K562 (cell line): ENCODE results near the gene SRMS. TPM values are rescaled to one million over a fixed set of nuclear protein-coding genes. Genes with fewer than 3 reads are reported as not detected.

Experiments used
- ATF1 ChIP-seq, 2 experiments: fragments of 450-650 bp in 1 of 2; IDR thresholded peaks; 2 replicates each; pipeline ENCODE4 v1.6.1; 2016; ENCODE audit warnings: missing compliant biosample characterization in 1 of 2, missing genetic modification characterization in 1 of 2
- ATF3 ChIP-seq, 2 experiments: fragments of 450-650 bp in 1 of 2; sonication (generic) in 1 of 2; formaldehyde crosslinking in 1 of 2; IDR thresholded peaks in 1 of 2; conservative IDR thresholded peaks in 1 of 2; 2 replicates each; pipeline versions ENCODE4 v1.6.1 to v1.8.1; 2016 to 2023; ENCODE audit warnings: mild to moderate bottlenecking in 2 of 2, moderate library complexity in 2 of 2, inconsistent platforms in 1 of 2, missing genetic modification reagents in 1 of 2
- ATF7 ChIP-seq: fragments of 450-650 bp; IDR thresholded peaks from 2 replicates; pipeline ENCODE4 v1.7.1; 2014; ENCODE audit warnings: mild to moderate bottlenecking, moderate library complexity
- BCOR ChIP-seq: fragments of 450-650 bp; IDR thresholded peaks from 2 replicates; pipeline ENCODE4 v1.6.1; 2016
- CBFA2T3 ChIP-seq: fragments of 450-650 bp; IDR thresholded peaks from 2 replicates; pipeline ENCODE4 v1.6.1; 2017
- CHD1 ChIP-seq: fragments of 200-600 bp; sonication (generic); IDR thresholded peaks from one replicate; pipeline ENCODE4 v1.6.1; 2012; ENCODE audit warnings: mild to moderate bottlenecking, moderate library complexity, low read length, inconsistent platforms
- CREB1 ChIP-seq, 2 experiments: sonication (generic) in 1 of 2; formaldehyde crosslinking in 1 of 2; IDR thresholded peaks; 2 replicates each; pipeline versions ENCODE4 v1.6.1 to v1.8.0; 2012 to 2022; ENCODE audit warnings: inconsistent platforms in 1 of 2, mild to moderate bottlenecking in 1 of 2, missing genetic modification reagents in 1 of 2, moderate library complexity in 1 of 2
- CREM ChIP-seq: IDR thresholded peaks from 2 replicates; pipeline ENCODE4 v1.6.1; 2014; ENCODE audit warnings: antibody characterized with exemption, low read depth
- JUN ChIP-seq, 2 experiments: sonication (generic) in 1 of 2; formaldehyde crosslinking in 1 of 2; IDR thresholded peaks; 2 replicates each; pipeline versions ENCODE4 v1.6.1 to v1.8.0; 2012 to 2022; ENCODE audit warnings: borderline replicate concordance in 2 of 2, mild to moderate bottlenecking in 2 of 2, improper control_type of control experiment in 1 of 2, low read depth in 1 of 2, low read length in 1 of 2, missing genetic modification reagents in 1 of 2
- JUND ChIP-seq, 2 experiments: IDR thresholded peaks; 2 replicates in 1 of 2; 3 replicates in 1 of 2; pipeline ENCODE4 v1.6.1; 2011; ENCODE audit warnings: borderline replicate concordance in 2 of 2, low read depth in 2 of 2, low read length in 2 of 2, improper control_type of control experiment in 1 of 2, missing biosample characterization in 1 of 2, missing genetic modification characterization in 1 of 2, missing genetic modification reagents in 1 of 2
- KDM1A ChIP-seq, 2 experiments: fragments of 450-650 bp; IDR thresholded peaks; 2 replicates each; pipeline ENCODE4 v1.6.1; 2016; ENCODE audit warnings: mild to moderate bottlenecking in 2 of 2
- MEF2D ChIP-seq: conservative IDR thresholded peaks from 2 replicates; pipeline ENCODE4 v1.6.1; 2016; ENCODE audit warnings: low read depth, missing genetic modification characterization, missing compliant biosample characterization
- NFYB ChIP-seq: IDR thresholded peaks from 2 replicates; pipeline ENCODE4 v1.6.1; 2011; ENCODE audit warnings: mild to moderate bottlenecking, moderate library complexity; ENCODE audit not compliant: insufficient read length; ENCODE audit errors: extremely low read depth
- PTBP1 ChIP-seq: fragments of 200-400 bp; formaldehyde crosslinking; IDR thresholded peaks from 2 replicates; pipeline ENCODE4 v1.6.1; 2017; ENCODE audit warnings: low read depth, low read length
- SMAD4 ChIP-seq: fragments of 250-450 bp; sonication (Bioruptor Pico); conservative IDR thresholded peaks from 2 replicates; pipeline ENCODE4 v1.8.0; 2021; ENCODE audit warnings: inconsistent platforms, mild to moderate bottlenecking, moderate library complexity
- SMARCA4 ChIP-seq: fragments of 450-650 bp; IDR thresholded peaks from 2 replicates; pipeline ENCODE4 v1.6.1; 2016
- ZBTB7A ChIP-seq: IDR thresholded peaks from 2 replicates; pipeline ENCODE4 v1.6.1; 2011; ENCODE audit warnings: low read depth, mild to moderate bottlenecking, low read length, moderate library complexity, borderline replicate concordance; ENCODE audit not compliant: control insufficient read depth
- ZFP36 ChIP-seq: fragments of 150-350 bp; IDR thresholded peaks from 2 replicates; pipeline ENCODE4 v1.6.1; 2018; ENCODE audit warnings: low read length, low read depth; ENCODE audit not compliant: partially characterized antibody
- polyA plus RNA-seq, 8 experiments: library from polyadenylated mRNA; depleted of rRNA in 4 of 8; stranded (reverse) in 5 of 8; unstranded in 3 of 8; fragments of >200 nt; fragmentation: Nextera tagmentation in 2 of 8; fragmentation: Illumina TruSeq in 1 of 8; extraction: Ambion mirVana in 2 of 8; extraction: Trizol in 1 of 8; gene quantifications; 2 replicates each; pipeline versions ENCODE4 v1.2.1 to v1.2.3, GENCODE V29; 2011 to 2014; ENCODE audit warnings: inconsistent platforms in 1 of 8, missing spikeins in 1 of 8
- total RNA-seq, 7 experiments: library from RNA; depleted of rRNA in 6 of 7; stranded (reverse); fragments of >200 nt in 6 of 7; fragmentation: Illumina TruSeq in 2 of 7; extraction: Trizol in 2 of 7; gene quantifications; 2 replicates each; pipeline versions ENCODE4 v1.2.1 to v1.2.3, GENCODE V29; 2011 to 2021; ENCODE audit warnings: low replicate concordance in 1 of 7
- TF ChIP-seq, protein P1 (sequence below): sonication (generic); formaldehyde crosslinking; IDR thresholded peaks from 2 replicates; pipeline ENCODE4 v1.8.1; 2022; ENCODE audit warnings: missing genetic modification reagents
- TF ChIP-seq, protein P2 (sequence below), 3 experiments: fragments of 200-800 bp in 1 of 3; sonication (Bioruptor generic) in 1 of 3; sonication (generic) in 1 of 3; formaldehyde crosslinking in 1 of 3; IDR thresholded peaks; 2 replicates each; pipeline versions ENCODE4 v1.6.1 to v1.8.0; 2016 to 2022; ENCODE audit warnings: mild to moderate bottlenecking in 2 of 3, missing compliant biosample characterization in 2 of 3, missing genetic modification characterization in 2 of 3, missing genetic modification reagents in 1 of 3
- TF ChIP-seq, protein P3 (sequence below): sonication (generic); formaldehyde crosslinking; IDR thresholded peaks from 2 replicates; pipeline ENCODE4 v1.9.0; 2022; ENCODE audit warnings: mild to moderate bottlenecking, missing genetic modification reagents

The SRMS gene
- total and polyA plus RNA-seq, 9 of the 15 experiments (the other 6 are each of a cell fraction or from before 2014, with no cell fraction given): 0.07 TPM; not detected in 8

- TF ChIP-seq CREB1 (IDR thresholded peaks at IDR 0.05) (no peak), CREB1 (CRISPR knock-in tag; IDR thresholded peaks at IDR 0.05) (peak; percentile 75; the same call in 1 of the 2 replicates), SMAD4 (CRISPR knock-in tag) (no peak), NFYB (peak; percentile 23), KDM1A (IDR thresholded peaks at IDR 0.05) (peak in 1 of 2 experiments; percentile 63; a peak in 1 of 4 replicates), ZBTB7A (peak; percentile 14; the same call in 1 of the 2 replicates), CHD1 (no peak), ATF1 (CRISPR knock-in tag; IDR thresholded peaks at IDR 0.05) (no peak), ATF1 (tag; IDR thresholded peaks at IDR 0.05) (peak; percentile 69), MEF2D (tag) (0 out of 2 replicates have a peak, but pooled peaks have one; percentile 32), ATF3 (IDR thresholded peaks at IDR 0.05) (peak; percentile 92), ATF3 (CRISPR knock-in tag; conservative IDR thresholded peaks at IDR 0.05) (no peak), ATF7 (peak; percentile 97), ZFP36 (peak; percentile 65), CREM (peak; percentile 49; the same call in 1 of the 2 replicates), PTBP1 (no peak), BCOR (0 out of 2 replicates have a peak, but pooled peaks have one; percentile 74), CBFA2T3 (no peak), SMARCA4 (no peak), JUND (IDR thresholded peaks at IDR 0.05; ENCODE audit: borderline replicate concordance, low read depth, low read length) (peak; percentile 77), JUND (tag; IDR thresholded peaks at IDR 0.05; ENCODE audit: borderline replicate concordance, low read depth, low read length) (peak; percentile 64; the same call in 2 of the 3 replicates), JUN (IDR thresholded peaks at IDR 0.05; ENCODE audit: borderline replicate concordance, low read depth, low read length) (peak; percentile 53; the same call in 1 of the 2 replicates), JUN (CRISPR knock-in tag; IDR thresholded peaks at IDR 0.05; ENCODE audit: borderline replicate concordance) (peak; percentile 41; the same call in 1 of the 2 replicates)
- TF ChIP-seq, protein P1, sequence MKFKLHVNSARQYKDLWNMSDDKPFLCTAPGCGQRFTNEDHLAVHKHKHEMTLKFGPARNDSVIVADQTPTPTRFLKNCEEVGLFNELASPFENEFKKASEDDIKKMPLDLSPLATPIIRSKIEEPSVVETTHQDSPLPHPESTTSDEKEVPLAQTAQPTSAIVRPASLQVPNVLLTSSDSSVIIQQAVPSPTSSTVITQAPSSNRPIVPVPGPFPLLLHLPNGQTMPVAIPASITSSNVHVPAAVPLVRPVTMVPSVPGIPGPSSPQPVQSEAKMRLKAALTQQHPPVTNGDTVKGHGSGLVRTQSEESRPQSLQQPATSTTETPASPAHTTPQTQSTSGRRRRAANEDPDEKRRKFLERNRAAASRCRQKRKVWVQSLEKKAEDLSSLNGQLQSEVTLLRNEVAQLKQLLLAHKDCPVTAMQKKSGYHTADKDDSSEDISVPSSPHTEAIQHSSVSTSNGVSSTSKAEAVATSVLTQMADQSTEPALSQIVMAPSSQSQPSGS (CRISPR knock-in tag): peak; percentile 91; the same call in 1 of the 2 replicates
- TF ChIP-seq, protein P2, sequence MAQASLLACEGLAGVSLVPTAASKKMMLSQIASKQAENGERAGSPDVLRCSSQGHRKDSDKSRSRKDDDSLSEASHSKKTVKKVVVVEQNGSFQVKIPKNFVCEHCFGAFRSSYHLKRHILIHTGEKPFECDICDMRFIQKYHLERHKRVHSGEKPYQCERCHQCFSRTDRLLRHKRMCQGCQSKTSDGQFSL (CRISPR knock-in tag; IDR thresholded peaks at IDR 0.05): peak; percentile 90
- TF ChIP-seq, protein P2 (tag; IDR thresholded peaks at IDR 0.05): peak in 1 of 2 experiments; percentile 73; a peak in 1 of 4 replicates
- TF ChIP-seq, protein P3, sequence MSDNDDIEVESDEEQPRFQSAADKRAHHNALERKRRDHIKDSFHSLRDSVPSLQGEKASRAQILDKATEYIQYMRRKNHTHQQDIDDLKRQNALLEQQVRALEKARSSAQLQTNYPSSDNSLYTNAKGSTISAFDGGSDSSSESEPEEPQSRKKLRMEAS: peak; percentile 15; the same call in 1 of the 2 replicates
These were observed 45.5 kb downstream of the SRMS start (continued) for GRCh38 chr20:63501818-63502670.
